Activated naive CD4-positive, alpha-beta T cell treated with anti-CD3 and anti-CD28 coated beads, Interleukin-2, amount 50 U/mL, for 24 hours (primary cell): ENCODE measurements around the gene OPRD1.
"Not testable (repeated sequence)": the region's sequence is repeated elsewhere in the genome, so short reads cannot be mapped to it uniquely, and the experiment has no call there.

ENCODE experiments used
- H3K27ac Mint-ChIP-seq: one replicate; pipeline ENCODE4 v1.8.0; 2021; ENCODE audit warnings: mild to moderate bottlenecking, mixed read lengths
- H3K27me3 Mint-ChIP-seq: one replicate; pipeline ENCODE4 v1.8.0; 2021; ENCODE audit warnings: mixed read lengths
- H3K36me3 Mint-ChIP-seq: one replicate; pipeline ENCODE4 v1.8.0; 2021; ENCODE audit warnings: mixed read lengths
- H3K4me1 Mint-ChIP-seq: one replicate; pipeline ENCODE4 v1.8.0; 2021; ENCODE audit warnings: mixed read lengths
- H3K4me3 Mint-ChIP-seq: one replicate; pipeline ENCODE4 v1.8.0; 2021; ENCODE audit warnings: mild to moderate bottlenecking, mixed read lengths
- H3K9me3 Mint-ChIP-seq: one replicate; pipeline ENCODE4 v1.8.0; 2021; ENCODE audit warnings: mixed read lengths

The OPRD1 gene

DNA sequence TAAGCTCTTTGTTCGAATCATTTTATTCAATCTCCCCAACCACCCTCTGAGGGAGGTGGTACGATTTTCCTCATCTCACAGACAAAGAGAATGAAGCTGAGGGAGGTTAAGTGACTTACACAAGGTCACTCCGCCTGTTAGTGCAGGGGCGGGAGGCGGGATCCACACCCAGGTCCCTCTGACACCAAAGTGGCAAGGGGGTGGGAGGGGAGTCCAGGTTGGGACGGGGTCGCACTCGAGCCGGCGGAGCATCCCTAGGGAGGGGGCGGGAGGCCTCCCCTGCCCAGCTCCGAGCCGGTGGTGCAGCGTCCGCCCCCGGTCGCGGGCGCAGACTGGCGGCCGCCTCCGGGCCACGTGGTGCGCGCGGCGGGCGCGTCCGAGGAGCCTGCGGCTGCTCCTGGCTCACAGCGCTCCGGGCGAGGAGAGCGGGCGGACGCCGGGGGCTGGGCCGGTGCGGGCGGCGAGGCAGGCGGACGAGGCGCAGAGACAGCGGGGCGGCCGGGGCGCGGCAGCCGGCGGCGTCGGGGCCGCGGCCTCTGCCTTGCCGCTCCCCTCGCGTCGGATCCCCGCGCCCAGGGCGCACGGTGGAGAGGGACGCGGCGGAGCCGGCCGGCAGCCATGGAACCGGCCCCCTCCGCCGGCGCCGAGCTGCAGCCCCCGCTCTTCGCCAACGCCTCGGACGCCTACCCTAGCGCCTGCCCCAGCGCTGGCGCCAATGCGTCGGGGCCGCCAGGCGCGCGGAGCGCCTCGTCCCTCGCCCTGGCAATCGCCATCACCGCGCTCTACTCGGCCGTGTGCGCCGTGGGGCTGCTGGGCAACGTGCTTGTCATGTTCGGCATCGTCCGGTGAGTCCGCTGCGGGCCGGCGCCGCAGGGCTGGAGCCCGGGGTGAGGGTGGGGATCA, at the start of gene OPRD1:
OPRD1 (plus strand) TSS at position 405 of the 903 bp plus-strand sequence; CDS start at position 619, 214 bp downstream.
- H3K4me3 Mint-ChIP-seq = no peak within 1 kb of the TSS
- no peak within 1 kb of the TSS for H3K27ac Mint-ChIP-seq
- H3K27me3 Mint-ChIP-seq = peaks cover 37% of the 10 kb centered on the region
- no peaks in the 10 kb centered on the region for H3K36me3 Mint-ChIP-seq
- no peaks in the 10 kb centered on the region for H3K9me3 Mint-ChIP-seq
- H3K4me1 Mint-ChIP-seq = no peaks in the 10 kb centered on the region

DNA sequence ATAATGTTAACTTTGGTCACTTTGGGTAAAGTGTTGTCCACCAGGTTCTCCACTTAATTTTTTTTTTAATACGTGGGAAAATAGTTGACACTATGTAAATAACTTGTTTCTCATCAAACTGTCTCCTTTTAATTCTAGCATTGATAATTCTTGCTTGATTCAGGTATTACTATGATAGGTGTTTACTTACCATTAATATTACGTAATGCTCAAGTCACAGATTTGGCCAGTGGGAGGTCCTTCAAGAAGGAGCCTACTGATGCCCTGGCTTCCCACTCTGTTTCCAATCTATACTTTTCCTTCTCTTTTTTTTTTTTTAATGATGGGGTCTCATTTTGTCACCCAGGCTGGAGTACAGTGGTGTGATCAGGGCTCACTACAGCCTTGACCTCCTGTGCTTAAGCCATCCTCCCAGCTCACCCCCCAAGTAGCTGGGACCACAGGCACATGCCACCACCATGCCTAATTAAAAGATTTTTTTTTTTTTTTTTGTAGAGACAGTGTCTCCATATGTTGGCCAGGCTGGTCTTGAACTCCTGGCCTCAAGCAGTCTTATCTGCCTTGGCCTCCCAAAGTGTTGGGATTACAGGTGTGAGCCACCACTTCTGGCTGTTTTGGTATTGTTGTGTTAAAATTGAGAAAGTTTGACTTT, 45.3 kb upstream of the OPRD1 start:
- Mint-ChIP-seq H3K9me3 (no peaks in the 10 kb centered on the region), H3K36me3 (peaks cover 4% of the 10 kb centered on the region), H3K4me3 (no peak overlapping the region), H3K4me1 (peaks cover 19% of the 10 kb centered on the region), H3K27ac (no peak overlapping the region), H3K27me3 (no peaks in the 10 kb centered on the region)

DNA sequence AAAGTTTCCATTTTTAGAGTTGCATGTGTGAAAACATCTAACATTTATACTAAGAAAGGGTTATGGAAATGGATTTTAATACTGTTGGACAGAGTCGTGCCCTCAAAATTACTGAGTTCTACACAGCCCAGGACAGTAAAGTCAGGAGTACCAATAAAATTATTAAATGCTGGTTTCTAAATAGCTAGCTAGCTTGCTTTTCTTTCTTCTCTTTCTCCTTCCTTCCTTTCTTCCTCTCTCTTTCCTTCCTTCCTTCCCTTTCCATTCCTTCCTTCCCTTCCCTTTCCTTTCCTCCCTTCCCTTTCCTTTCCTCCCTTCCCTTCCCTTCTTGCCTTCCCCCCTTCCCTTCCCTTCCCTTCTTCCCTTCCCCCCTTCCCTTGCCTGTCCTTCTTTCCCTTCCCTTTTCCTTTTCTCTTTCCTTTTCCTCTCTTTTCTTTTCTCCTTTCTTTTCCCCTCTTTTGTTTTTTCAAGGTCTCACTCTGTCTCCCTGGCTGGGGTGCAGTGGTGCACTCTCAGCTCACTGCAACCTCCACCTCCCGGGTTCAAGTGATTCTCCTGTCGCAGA, 41.3 kb upstream of the OPRD1 start:
- Mint-ChIP-seq H3K36me3 (peaks cover 1% of the 10 kb centered on the region), H3K27me3 (no peaks in the 10 kb centered on the region), H3K4me3 (no peak overlapping the region), H3K27ac (no peak overlapping the region), H3K4me1 (peaks cover 17% of the 10 kb centered on the region), H3K9me3 (no peaks in the 10 kb centered on the region)

DNA sequence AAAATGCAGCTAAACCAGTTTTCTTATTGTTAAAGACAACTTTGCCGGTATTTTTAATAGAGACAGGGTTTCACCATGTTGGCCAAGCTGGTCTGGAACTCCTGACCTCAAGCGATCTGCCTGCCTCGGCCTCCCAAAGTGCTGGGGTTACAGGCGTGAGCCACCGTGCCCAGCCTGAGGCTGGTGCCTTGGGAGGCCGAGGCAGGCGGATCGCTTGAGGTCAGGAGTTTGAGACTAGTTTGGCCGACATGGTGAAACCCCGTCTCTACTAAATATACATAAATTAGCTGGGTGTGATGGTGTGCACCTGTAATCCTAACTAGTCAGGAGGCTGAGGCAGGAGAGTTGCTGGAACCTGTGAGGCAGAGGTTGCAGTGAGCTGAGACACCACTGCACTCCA, 40.0 kb upstream of the OPRD1 start:
- H3K4me3 Mint-ChIP-seq, H3K36me3 Mint-ChIP-seq, H3K27ac Mint-ChIP-seq, H3K4me1 Mint-ChIP-seq, H3K9me3 Mint-ChIP-seq, H3K27me3 Mint-ChIP-seq: not testable (repeated sequence)

DNA sequence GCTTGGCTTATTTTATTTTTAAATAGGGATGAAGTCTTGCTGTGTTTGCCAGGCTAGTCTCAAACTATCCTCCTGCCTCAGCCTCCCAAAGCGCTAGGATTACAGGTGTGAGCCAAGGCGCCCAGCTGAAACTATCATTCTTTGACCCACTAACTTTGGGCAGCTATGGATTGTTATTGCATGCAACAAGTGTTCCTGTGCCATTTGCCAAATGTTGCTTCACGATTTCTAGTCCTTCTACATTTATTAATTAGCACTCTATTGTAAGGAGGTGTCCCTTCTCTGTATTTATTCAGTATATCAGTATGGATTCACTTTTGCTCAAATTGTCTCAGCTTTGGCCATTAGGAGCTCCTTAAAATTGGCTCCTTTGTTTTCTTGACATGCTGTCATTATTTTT, 38.9 kb upstream of the OPRD1 start:
- H3K36me3 Mint-ChIP-seq = peaks cover 1% of the 10 kb centered on the region
- H3K27me3 Mint-ChIP-seq = no peaks in the 10 kb centered on the region
- no peak overlapping the region for H3K4me3 Mint-ChIP-seq
- no peak overlapping the region for H3K27ac Mint-ChIP-seq
- peaks cover 4% of the 10 kb centered on the region for H3K4me1 Mint-ChIP-seq
- no peaks in the 10 kb centered on the region for H3K9me3 Mint-ChIP-seq

DNA sequence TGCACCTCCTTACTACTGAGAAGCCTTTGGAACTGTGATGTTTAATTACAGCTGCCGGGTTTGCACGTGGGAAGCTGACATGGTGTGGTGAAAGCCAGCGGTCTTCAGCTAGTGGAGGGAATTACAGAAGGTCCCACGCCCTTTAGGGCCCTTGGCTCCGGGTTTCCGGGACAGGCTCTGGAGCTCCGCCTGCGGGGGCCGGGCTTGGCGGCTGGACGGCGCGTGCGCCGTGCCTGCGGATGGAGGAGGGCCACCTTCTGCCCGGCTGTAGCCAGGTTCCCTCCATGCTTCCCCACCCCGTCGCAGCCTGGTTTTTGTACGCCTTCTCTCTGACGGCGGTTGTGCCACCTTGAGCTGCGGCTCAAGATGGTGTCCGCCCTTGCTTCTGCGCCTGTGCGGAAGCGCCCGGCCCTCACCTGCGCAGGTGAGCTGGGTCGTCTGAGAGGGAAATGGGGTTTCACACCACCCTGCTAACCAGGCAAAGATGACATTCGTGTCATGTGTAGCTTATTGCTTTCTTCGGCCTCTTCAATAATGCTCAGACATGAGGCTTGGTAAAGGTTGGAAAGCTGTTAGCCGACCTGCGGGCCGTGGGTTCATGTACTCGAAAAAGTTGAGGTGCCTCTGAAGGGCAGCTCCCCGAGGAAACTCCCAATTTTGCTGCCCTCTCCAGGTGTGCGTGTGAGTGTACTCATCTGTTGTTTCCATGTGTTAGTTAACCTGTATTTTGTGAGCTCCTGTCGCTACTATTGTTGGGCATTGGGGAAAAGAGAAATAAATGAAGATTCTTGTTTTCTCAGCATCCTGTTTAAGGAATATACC, 36.6 kb upstream of the OPRD1 start:
- H3K4me3 Mint-ChIP-seq = peak overlapping the region; percentile 83
- no peaks in the 10 kb centered on the region for H3K27me3 Mint-ChIP-seq
- H3K9me3 Mint-ChIP-seq = no peaks in the 10 kb centered on the region
- H3K4me1 Mint-ChIP-seq = peaks cover 4% of the 10 kb centered on the region
- H3K36me3 Mint-ChIP-seq = no peaks in the 10 kb centered on the region
- peak overlapping the region; percentile 85 for H3K27ac Mint-ChIP-seq

DNA sequence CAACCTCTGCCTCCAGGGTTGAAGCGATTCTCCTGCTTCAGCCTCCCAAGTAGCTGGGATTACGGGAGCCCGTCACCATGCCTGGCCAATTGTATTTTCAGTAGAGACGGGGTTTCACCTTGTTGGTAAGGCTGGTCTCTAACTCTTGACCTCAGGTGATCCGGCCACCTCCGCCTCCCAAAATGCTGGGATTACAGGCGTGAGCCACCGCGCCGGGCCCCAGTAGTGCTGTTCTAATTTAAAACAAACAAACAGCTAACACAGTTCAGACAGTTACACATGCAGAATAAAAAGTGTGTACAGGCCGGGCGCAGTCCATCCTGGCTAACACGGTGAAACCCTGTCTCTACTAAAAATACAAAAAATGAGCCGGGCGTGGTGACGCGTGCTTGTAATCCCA, 35.6 kb upstream of the OPRD1 start:
- H3K4me3 Mint-ChIP-seq = no peak overlapping the region
- no peaks in the 10 kb centered on the region for H3K9me3 Mint-ChIP-seq
- no peak overlapping the region for H3K27ac Mint-ChIP-seq

DNA sequence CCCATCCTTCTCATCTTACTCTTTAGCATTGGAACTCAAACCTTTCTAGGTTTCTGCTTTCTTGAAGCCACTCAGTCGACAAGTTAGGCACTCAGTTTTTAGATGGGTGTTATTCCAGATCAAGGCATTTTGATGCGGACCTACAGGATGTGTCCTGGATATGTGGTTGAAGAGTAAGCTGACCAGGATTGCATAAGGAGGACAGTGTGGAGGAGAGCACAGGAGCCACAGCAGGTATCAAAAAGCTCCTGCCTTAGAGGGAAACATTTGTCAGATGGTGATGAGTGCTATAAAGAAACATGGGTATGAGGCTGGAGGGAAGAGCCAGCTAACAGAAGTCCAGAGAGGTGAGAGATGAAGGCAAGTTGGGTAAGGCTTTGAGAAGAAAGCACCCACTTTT, 33.9 kb upstream of the OPRD1 start:
- H3K4me3 Mint-ChIP-seq = no peak overlapping the region
- no peaks in the 10 kb centered on the region for H3K36me3 Mint-ChIP-seq
- H3K9me3 Mint-ChIP-seq = no peaks in the 10 kb centered on the region
- H3K4me1 Mint-ChIP-seq = peaks cover 4% of the 10 kb centered on the region
- H3K27ac Mint-ChIP-seq = no peak overlapping the region
- H3K27me3 Mint-ChIP-seq = no peaks in the 10 kb centered on the region

More for the DNA sequence above, 35.6 kb upstream of the OPRD1 start:
- Mint-ChIP-seq H3K27me3 (no peaks in the 10 kb centered on the region), H3K36me3 (no peaks in the 10 kb centered on the region), H3K4me1 (peaks cover 4% of the 10 kb centered on the region)

DNA sequence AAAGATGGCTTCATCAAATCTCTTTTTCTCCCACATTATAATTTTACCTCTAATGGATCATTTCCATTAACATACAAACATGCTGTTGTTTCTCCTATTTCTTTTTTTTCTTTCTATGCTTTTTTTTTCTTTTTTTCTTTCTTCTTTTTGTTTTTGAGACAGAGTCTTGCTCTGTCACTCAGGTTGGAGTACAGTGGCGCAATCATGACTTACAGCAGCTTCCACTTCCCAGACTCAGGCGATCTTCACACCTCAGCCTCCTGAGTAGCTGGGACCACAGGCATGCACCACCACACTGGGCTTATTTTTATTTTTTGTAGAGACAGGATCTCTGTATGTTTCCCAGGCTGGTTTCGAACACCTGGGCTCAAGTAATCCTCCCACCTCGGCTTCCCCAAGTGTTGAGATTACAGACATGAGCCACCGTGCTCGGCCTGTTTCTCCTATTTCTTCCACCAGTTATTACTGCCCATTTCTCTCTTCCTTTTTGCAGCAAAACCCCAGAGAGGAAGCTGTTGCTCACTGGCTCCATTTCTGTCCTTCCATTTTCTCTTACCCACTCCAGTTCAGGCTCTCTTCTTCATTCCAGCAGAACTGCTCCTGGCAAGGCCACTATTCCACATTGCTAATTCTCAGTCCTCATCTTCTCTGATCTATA, 32.1 kb upstream of the OPRD1 start:
- no peak overlapping the region for H3K27ac Mint-ChIP-seq
- H3K36me3 Mint-ChIP-seq = no peaks in the 10 kb centered on the region
- no peak overlapping the region for H3K4me3 Mint-ChIP-seq
- peaks cover 2% of the 10 kb centered on the region for H3K4me1 Mint-ChIP-seq
- H3K9me3 Mint-ChIP-seq = no peaks in the 10 kb centered on the region
- H3K27me3 Mint-ChIP-seq = no peaks in the 10 kb centered on the region

DNA sequence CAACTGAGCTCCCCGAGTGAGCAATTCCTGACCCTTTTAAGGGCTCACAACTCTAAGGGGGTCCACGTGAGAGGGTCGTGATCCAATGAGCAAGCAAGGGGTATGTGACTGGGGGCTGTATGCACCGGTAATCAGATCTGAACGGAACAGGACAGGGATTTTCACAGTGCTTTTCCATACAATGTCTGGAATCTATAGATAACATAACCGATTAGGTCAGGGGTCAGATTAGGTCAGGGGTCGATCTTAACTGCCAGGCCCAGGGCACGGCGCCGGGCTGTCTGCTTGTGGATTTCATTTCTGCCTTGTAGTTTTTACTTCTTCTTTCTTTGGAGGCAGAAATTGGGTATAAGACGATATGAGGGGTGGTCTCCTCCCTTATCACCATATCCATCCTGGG, 30.7 kb upstream of the OPRD1 start:
- no peak overlapping the region for H3K4me3 Mint-ChIP-seq

DNA sequence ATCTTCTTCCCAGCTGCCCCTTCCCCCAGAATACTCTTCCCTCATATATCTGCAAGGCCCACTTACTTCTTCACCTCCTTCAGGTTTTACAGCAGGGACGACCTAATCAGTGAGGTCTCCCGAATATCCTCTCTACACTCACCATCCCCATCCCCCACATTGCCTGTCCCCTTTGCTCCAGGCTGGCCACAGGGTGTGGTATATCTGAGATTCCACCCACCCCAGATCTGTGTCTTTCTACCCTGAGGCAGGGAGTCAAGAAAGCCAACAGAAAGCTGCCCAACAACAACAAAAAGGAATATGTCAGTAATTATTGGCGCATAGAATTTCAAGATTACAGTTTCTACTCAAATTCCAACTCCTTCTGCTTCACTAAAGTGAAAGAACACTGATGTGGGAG, 30.0 kb upstream of the OPRD1 start:
- Mint-ChIP-seq H3K36me3 (no peaks in the 10 kb centered on the region), H3K4me1 (peaks cover 8% of the 10 kb centered on the region), H3K9me3 (no peaks in the 10 kb centered on the region), H3K27ac (peak overlapping the region; percentile 15), H3K4me3 (no peak overlapping the region), H3K27me3 (no peaks in the 10 kb centered on the region)

More for the DNA sequence above, 30.7 kb upstream of the OPRD1 start:
- Mint-ChIP-seq H3K27ac (no peak overlapping the region), H3K4me1 (peaks cover 8% of the 10 kb centered on the region), H3K36me3 (no peaks in the 10 kb centered on the region), H3K9me3 (no peaks in the 10 kb centered on the region), H3K27me3 (no peaks in the 10 kb centered on the region)

DNA sequence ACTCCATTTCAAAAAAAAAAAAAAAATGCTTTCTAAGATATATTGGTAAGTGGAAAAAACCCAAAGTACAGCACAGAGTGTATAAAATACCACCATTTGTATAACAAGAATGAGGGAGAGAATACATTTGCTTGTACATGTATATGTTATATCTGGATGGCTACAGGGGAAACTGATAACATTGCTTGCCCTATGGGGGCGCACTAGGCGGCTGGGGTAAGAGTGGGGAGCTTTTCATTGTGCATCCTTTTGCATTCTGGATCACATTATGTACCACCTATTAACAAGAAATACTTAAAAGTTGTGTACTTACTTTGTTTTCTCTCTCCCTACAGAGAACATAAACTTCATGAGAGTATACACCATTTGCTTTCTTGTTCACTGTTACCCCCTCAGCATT, 28.6 kb upstream of the OPRD1 start:
- H3K9me3 Mint-ChIP-seq = no peaks in the 10 kb centered on the region
- peaks cover 8% of the 10 kb centered on the region for H3K4me1 Mint-ChIP-seq
- H3K27me3 Mint-ChIP-seq = no peaks in the 10 kb centered on the region
- no peak overlapping the region for H3K27ac Mint-ChIP-seq
- H3K4me3 Mint-ChIP-seq = no peak overlapping the region
- no peaks in the 10 kb centered on the region for H3K36me3 Mint-ChIP-seq

DNA sequence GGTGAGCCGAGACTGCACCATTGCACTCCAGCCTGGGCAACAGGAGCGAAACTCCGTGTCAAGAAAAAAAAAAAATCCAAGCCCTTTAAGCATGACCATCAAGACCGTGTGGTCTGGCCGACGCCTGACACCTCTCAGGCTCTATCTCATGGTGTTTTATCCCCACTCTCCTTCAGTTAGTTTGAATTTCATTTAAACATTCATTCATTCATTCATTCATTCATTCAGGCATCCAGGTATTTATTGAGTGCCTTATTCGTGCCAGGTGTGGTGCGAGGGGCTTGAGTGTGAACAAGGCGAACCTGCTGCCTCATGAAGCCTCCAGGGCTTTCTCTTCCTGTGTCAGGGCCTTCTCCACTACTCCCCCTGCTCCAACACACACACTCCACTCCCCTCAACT, 22.6 kb upstream of the OPRD1 start:
- no peaks in the 10 kb centered on the region for H3K27me3 Mint-ChIP-seq
- no peaks in the 10 kb centered on the region for H3K36me3 Mint-ChIP-seq
- H3K9me3 Mint-ChIP-seq = no peaks in the 10 kb centered on the region
- peaks cover 8% of the 10 kb centered on the region for H3K4me1 Mint-ChIP-seq
- H3K4me3 Mint-ChIP-seq = no peak overlapping the region
- H3K27ac Mint-ChIP-seq = no peak overlapping the region

DNA sequence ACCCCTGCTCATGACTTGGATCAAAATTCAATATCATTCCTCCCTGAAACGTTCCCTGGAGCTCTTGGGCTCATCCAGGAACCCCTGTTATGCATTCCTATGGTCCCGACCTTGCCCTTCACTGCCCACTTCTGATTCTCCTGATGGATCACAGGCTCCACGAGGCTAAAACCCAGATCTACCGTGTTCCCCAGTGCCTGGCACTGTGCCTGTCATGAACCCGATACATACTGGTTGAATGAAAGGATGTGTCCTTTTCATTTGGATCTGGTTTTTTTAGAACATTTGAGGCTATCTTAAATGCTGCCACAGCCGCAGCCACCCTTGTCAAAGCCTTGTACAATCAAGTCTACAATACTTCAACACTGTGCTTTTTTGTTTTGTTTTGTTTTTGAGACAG, 22.2 kb upstream of the OPRD1 start:
- Mint-ChIP-seq H3K27me3 (no peaks in the 10 kb centered on the region), H3K27ac (no peak overlapping the region), H3K4me3 (no peak overlapping the region), H3K9me3 (no peaks in the 10 kb centered on the region), H3K36me3 (no peaks in the 10 kb centered on the region), H3K4me1 (peaks cover 8% of the 10 kb centered on the region)

DNA sequence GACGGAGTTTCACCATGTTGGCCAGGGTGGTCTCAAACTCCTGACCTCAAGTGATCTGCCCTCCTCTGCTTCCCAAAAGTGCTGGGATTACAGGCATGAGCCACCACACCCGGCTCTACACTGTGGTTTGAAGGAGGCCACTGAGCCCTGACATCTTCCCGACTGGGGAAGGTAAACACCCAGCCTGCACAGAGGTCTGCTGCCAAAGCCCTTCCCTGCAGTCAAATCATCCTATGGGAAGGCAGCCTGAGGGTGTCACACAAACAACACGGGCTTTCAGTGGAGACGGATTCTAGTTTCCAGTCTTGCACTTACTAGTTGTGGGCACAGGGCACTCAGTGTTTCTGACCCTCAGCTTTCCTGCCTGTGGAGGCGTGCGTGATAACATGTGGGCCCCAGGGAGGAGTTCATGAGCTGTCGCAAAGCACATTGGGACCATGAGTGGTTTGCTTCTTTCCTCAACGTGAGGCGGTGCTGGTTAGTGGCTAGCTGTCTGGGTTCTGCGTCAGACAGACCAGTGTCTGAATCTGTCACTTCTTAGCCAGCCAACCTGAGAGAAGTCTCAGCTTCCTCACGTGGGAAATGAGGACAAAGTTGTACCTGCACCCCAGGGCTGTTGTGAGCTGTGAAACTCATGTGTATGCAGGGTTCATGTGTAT, 21.5 kb upstream of the OPRD1 start:
- no peaks in the 10 kb centered on the region for H3K36me3 Mint-ChIP-seq
- H3K9me3 Mint-ChIP-seq = no peaks in the 10 kb centered on the region
- peaks cover 3% of the 10 kb centered on the region for H3K4me1 Mint-ChIP-seq
- H3K4me3 Mint-ChIP-seq = no peak overlapping the region
- no peak overlapping the region for H3K27ac Mint-ChIP-seq
- no peaks in the 10 kb centered on the region for H3K27me3 Mint-ChIP-seq
